ENCODE results near the gene ATG7. TPM values are rescaled to one million over a fixed set of nuclear protein-coding genes. Genes with fewer than 3 reads are reported as not detected.

ATG7 gene, protein sequence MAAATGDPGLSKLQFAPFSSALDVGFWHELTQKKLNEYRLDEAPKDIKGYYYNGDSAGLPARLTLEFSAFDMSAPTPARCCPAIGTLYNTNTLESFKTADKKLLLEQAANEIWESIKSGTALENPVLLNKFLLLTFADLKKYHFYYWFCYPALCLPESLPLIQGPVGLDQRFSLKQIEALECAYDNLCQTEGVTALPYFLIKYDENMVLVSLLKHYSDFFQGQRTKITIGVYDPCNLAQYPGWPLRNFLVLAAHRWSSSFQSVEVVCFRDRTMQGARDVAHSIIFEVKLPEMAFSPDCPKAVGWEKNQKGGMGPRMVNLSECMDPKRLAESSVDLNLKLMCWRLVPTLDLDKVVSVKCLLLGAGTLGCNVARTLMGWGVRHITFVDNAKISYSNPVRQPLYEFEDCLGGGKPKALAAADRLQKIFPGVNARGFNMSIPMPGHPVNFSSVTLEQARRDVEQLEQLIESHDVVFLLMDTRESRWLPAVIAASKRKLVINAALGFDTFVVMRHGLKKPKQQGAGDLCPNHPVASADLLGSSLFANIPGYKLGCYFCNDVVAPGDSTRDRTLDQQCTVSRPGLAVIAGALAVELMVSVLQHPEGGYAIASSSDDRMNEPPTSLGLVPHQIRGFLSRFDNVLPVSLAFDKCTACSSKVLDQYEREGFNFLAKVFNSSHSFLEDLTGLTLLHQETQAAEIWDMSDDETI
- 10 to 100 TPM; 29.5 to 34.2 TPM for total RNA-seq

GRCh38 chr3:11271986-11272904, at the start of gene ATG7:
Gene ATG7, plus strand, starts transcription at chr3:11272397. Its CDS starts 26,299 bp downstream, at chr3:11298696.
- H3K9me3 Mint-ChIP-seq = peaks cover 8% of the 10 kb centered on the region
- peak within 1 kb of the TSS; percentile 83 for H3K4me3 Mint-ChIP-seq
- POLR2A ChIA-PET = interaction anchor here (0.5 to 1.6 kb wide), 6 partner anchors 15 to 371 kb away, joined by 3 to 6 read pairs (median 4); partner anchors contain the start of gene VGLL4
- CTCF ChIA-PET = interaction anchor here (0.6 to 3.5 kb wide), 9 partner anchors 8 to 1289 kb away, joined by 3 to 17 read pairs (median 3); no protein-coding TSS in a partner anchor
- peaks cover 25% of the 10 kb centered on the region for H3K36me3 Mint-ChIP-seq (ENCODE audit: low read depth)
- H3K27ac Mint-ChIP-seq = peak within 1 kb of the TSS; percentile 93
- H3K4me1 Mint-ChIP-seq = peaks cover 48% of the 10 kb centered on the region
- no peaks in the 10 kb centered on the region for H3K27me3 Mint-ChIP-seq
- peak; percentile 96 for DNase-seq

GRCh38 chr3:11224010-11224409, 48.2 kb upstream of the ATG7 start:
- CTCF ChIA-PET = interaction anchor here (0.5 kb wide), 2 partner anchors 8 to 449 kb away, joined by 3 read pairs; no protein-coding TSS in a partner anchor
- Mint-ChIP-seq H3K27me3 (peaks cover 5% of the 10 kb centered on the region), H3K27ac (no peak overlapping the region), H3K36me3 (ENCODE audit: low read depth) (no peaks in the 10 kb centered on the region), H3K4me3 (no peak overlapping the region), H3K9me3 (no peaks in the 10 kb centered on the region), H3K4me1 (peaks cover 24% of the 10 kb centered on the region)
- POLR2A ChIA-PET = no interaction called here
- DNase-seq = no peak

DNA sequence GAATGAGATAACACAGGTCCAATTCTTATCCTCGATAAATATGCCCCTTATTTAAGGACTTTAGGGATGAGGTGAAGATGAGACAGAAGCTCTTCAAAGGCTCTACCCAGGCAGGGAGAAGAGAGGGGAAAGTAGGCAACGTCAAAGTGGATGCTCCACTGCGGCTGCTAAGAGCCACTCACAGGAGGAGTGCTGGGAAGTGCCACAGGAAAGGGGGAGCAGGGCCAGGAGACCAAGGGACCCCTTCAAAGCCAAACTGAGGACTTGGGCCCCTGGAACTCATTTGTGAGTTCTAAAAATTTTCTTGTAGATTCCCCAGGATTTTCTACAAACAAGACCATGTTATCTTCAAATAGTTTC, 47.3 kb upstream of the ATG7 start:
- Mint-ChIP-seq H3K9me3 (no peaks in the 10 kb centered on the region), H3K4me1 (peaks cover 24% of the 10 kb centered on the region), H3K27me3 (peaks cover 5% of the 10 kb centered on the region), H3K4me3 (no peak overlapping the region), H3K36me3 (ENCODE audit: low read depth) (no peaks in the 10 kb centered on the region), H3K27ac (no peak overlapping the region)
- DNase-seq = no peak
- ChIA-PET CTCF (interaction anchor here (1.5 kb wide), 1 partner anchor 10 kb away, joined by 5 read pairs; no protein-coding TSS in a partner anchor), POLR2A (no interaction called here)

DNA sequence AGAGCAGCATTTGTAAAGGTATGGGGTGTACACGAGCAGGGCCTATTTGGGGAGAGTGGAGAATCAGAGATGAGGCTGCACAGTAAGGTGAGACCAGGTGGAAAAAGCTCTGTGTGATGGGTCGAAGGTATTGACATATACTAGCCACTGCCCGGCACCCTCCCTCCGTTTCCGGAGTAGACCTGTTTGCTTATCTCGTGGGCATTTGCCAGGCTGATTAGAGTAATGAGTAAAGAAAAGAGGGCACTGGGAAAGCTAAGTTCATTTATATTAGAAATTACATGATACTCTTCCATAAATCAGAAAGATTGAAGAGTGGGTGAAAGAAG, 46.2 kb upstream of the ATG7 start:
- H3K4me3 Mint-ChIP-seq = no peak overlapping the region
- no peaks in the 10 kb centered on the region for H3K36me3 Mint-ChIP-seq (ENCODE audit: low read depth)
- H3K9me3 Mint-ChIP-seq = no peaks in the 10 kb centered on the region
- peak overlapping the region; percentile 16 for H3K27ac Mint-ChIP-seq
- ChIA-PET POLR2A (no interaction called here), CTCF (interaction anchor here (0.7 to 1.5 kb wide), 3 partner anchors 8 to 468 kb away, joined by 3 to 5 read pairs (median 4); no protein-coding TSS in a partner anchor)
- peaks cover 24% of the 10 kb centered on the region for H3K4me1 Mint-ChIP-seq
- no peak for DNase-seq
- H3K27me3 Mint-ChIP-seq = peaks cover 5% of the 10 kb centered on the region

DNA sequence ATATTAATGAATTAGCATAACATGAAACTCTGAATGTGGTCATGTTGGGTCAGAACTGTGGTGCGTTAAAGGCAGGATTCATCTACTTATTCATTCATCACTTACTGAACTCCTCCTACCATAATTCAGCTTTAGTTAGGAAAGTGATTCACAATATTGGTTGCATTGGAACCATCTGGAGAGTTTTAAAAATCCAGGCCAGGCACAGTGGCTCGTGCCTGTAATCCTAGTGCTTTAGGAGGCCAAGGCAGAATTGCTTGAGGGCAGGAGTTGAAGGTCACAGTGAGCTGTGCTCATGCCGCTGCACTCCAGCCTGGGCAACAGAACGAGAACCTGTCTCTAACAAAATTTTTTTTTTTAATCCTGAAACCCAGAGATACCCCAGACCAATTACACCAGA, 44.2 kb upstream of the ATG7 start:
- Mint-ChIP-seq H3K27ac (no peak overlapping the region), H3K27me3 (peaks cover 14% of the 10 kb centered on the region), H3K36me3 (ENCODE audit: low read depth) (no peaks in the 10 kb centered on the region), H3K4me1 (peaks cover 24% of the 10 kb centered on the region), H3K4me3 (no peak overlapping the region), H3K9me3 (no peaks in the 10 kb centered on the region)
- ChIA-PET CTCF (interaction anchor here (0.7 to 1.5 kb wide), 3 partner anchors 8 to 1252 kb away, joined by 3 to 4 read pairs (median 3); no protein-coding TSS in a partner anchor), POLR2A (no interaction called here)
- DNase-seq = no peak

- DNase-seq = no peak
- Mint-ChIP-seq H3K27ac (no peak overlapping the region), H3K36me3 (ENCODE audit: low read depth) (no peaks in the 10 kb centered on the region), H3K27me3 (peaks cover 21% of the 10 kb centered on the region), H3K9me3 (no peaks in the 10 kb centered on the region), H3K4me1 (peaks cover 21% of the 10 kb centered on the region), H3K4me3 (no peak overlapping the region)
- CTCF ChIA-PET = interaction anchor here (0.9 kb wide), 1 partner anchor 14 kb away, joined by 4 read pairs; no protein-coding TSS in a partner anchor
- POLR2A ChIA-PET = no interaction called here
Measured at GRCh38 chr3:11230125-11230524, 42.1 kb upstream of the ATG7 start.

- ChIA-PET POLR2A (no interaction called here), CTCF (interaction anchor here (1.0 kb wide), 1 partner anchor 33 kb away, joined by 3 read pairs; no protein-coding TSS in a partner anchor)
- H3K36me3 Mint-ChIP-seq (ENCODE audit: low read depth) = no peaks in the 10 kb centered on the region
- H3K9me3 Mint-ChIP-seq = no peaks in the 10 kb centered on the region
- no peak overlapping the region for H3K4me3 Mint-ChIP-seq
- no peak for DNase-seq
- H3K27me3 Mint-ChIP-seq = peaks cover 21% of the 10 kb centered on the region
- H3K4me1 Mint-ChIP-seq = peaks cover 15% of the 10 kb centered on the region
- H3K27ac Mint-ChIP-seq = no peak overlapping the region
Measured at GRCh38 chr3:11230832-11231231, 41.4 kb upstream of the ATG7 start.

- ChIA-PET POLR2A (no interaction called here), CTCF (interaction anchor here (0.7 to 3.6 kb wide), 5 partner anchors 10 to 99 kb away, joined by 3 to 17 read pairs (median 3); no protein-coding TSS in a partner anchor)
- H3K4me3 Mint-ChIP-seq = no peak overlapping the region
- no peak overlapping the region for H3K27ac Mint-ChIP-seq
- peaks cover 10% of the 10 kb centered on the region for H3K4me1 Mint-ChIP-seq
- peaks cover 14% of the 10 kb centered on the region for H3K9me3 Mint-ChIP-seq
- no peak for DNase-seq
- peaks cover 21% of the 10 kb centered on the region for H3K27me3 Mint-ChIP-seq
- H3K36me3 Mint-ChIP-seq (ENCODE audit: low read depth) = peaks cover 3% of the 10 kb centered on the region
Measured at GRCh38 chr3:11235385-11235784, 36.8 kb upstream of the ATG7 start.

- H3K36me3 Mint-ChIP-seq (ENCODE audit: low read depth) = peaks cover 4% of the 10 kb centered on the region
- POLR2A ChIA-PET = no interaction called here
- H3K27ac Mint-ChIP-seq = no peak overlapping the region
- H3K4me1 Mint-ChIP-seq = peaks cover 14% of the 10 kb centered on the region
- DNase-seq = peak; percentile 81
- CTCF ChIA-PET = interaction anchor here (1.3 to 3.6 kb wide), 4 partner anchors 10 to 106 kb away, joined by 3 to 17 read pairs (median 6); no protein-coding TSS in a partner anchor
- H3K9me3 Mint-ChIP-seq = peaks cover 14% of the 10 kb centered on the region
- H3K27me3 Mint-ChIP-seq = peaks cover 14% of the 10 kb centered on the region
- H3K4me3 Mint-ChIP-seq = no peak overlapping the region
Measured at GRCh38 chr3:11236588-11237461, 35.4 kb upstream of the ATG7 start.

DNA sequence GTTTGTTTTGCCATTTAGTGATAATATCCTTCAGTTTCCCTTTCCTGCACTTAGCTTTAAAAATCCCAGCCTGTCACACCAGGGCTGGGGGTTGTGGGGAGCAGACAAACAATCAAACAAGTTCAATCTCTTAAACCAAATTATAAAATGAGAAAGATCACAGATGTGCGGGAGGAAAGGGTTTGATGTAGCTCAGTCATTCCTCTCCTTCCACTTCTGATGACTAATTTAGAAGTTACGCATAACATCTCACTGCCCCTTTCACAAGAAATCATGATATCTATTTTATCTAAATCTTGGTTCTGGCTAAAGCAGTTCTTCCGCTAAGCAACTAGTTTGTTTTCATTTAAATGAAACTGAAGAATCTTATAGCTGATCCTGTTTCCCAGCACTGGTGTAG, 34.1 kb upstream of the ATG7 start:
- Mint-ChIP-seq H3K36me3 (ENCODE audit: low read depth) (peaks cover 4% of the 10 kb centered on the region), H3K27me3 (peaks cover 7% of the 10 kb centered on the region), H3K27ac (peak overlapping the region; percentile 3), H3K9me3 (peaks cover 14% of the 10 kb centered on the region), H3K4me3 (no peak overlapping the region), H3K4me1 (peaks cover 14% of the 10 kb centered on the region)
- CTCF ChIA-PET = interaction anchor here (0.5 to 1.8 kb wide), 6 partner anchors 10 to 103 kb away, joined by 3 to 5 read pairs (median 4); no protein-coding TSS in a partner anchor
- POLR2A ChIA-PET = interaction anchor here (0.6 kb wide), 1 partner anchor 54 kb away, joined by 3 read pairs; no protein-coding TSS in a partner anchor
- no peak for DNase-seq

- H3K27me3 Mint-ChIP-seq = peaks cover under 1% of the 10 kb centered on the region
Measured at GRCh38 chr3:11238880-11239279, 33.3 kb upstream of the ATG7 start.

More at GRCh38 chr3:11238880-11239279, 33.3 kb upstream of the ATG7 start:
- ChIA-PET POLR2A (no interaction called here), CTCF (interaction anchor here (0.9 to 1.8 kb wide), 4 partner anchors 10 to 103 kb away, joined by 3 to 5 read pairs (median 4); no protein-coding TSS in a partner anchor)
- H3K4me1 Mint-ChIP-seq = peaks cover 14% of the 10 kb centered on the region
- DNase-seq = no peak
- H3K4me3 Mint-ChIP-seq = no peak overlapping the region
- H3K27ac Mint-ChIP-seq = no peak overlapping the region
- H3K9me3 Mint-ChIP-seq = peaks cover 14% of the 10 kb centered on the region
- peaks cover 4% of the 10 kb centered on the region for H3K36me3 Mint-ChIP-seq (ENCODE audit: low read depth)
